Measurements from ENCODE around the gene SUGT1.
A peak's percentile ranks its signal among the peaks of the same experiment; 100 is the strongest.
"Not testable (repeated sequence)": the region's sequence is repeated elsewhere in the genome, so short reads cannot be mapped to it uniquely, and the experiment has no call there.

SUGT1 gene

GRCh38 chr13:52652196-52652979, at the start of gene SUGT1:
Gene SUGT1, plus strand, starts transcription at chr13:52652836. Its CDS starts 85 bp downstream, at chr13:52652921.
- peaks cover 10% of the 10 kb centered on the region for H3K4me1 ChIP-seq (ENCODE audit: control insufficient read depth, insufficient read depth, low read length)
- H3K4me3 ChIP-seq (ENCODE audit: low read length), result peak within 1 kb of the TSS; percentile 97
- no peaks in the 10 kb centered on the region for H3K27me3 ChIP-seq (ENCODE audit: control insufficient read depth, insufficient read depth, low read length)
- peak within 1 kb of the TSS; percentile 93 for H3K9ac ChIP-seq (ENCODE audit: low read length)
- H3K27ac ChIP-seq (ENCODE audit: low read depth, low read length), result peak within 1 kb of the TSS; percentile 99
- H3K36me3 ChIP-seq (ENCODE audit: control insufficient read depth, insufficient read depth, low read length), result no peaks in the 10 kb centered on the region

- not testable (repeated sequence) for H3K36me3 ChIP-seq (ENCODE audit: control insufficient read depth, insufficient read depth, low read length); H3K27ac ChIP-seq (ENCODE audit: low read depth, low read length); H3K4me3 ChIP-seq (ENCODE audit: low read length); H3K4me1 ChIP-seq (ENCODE audit: control insufficient read depth, insufficient read depth, low read length); H3K27me3 ChIP-seq (ENCODE audit: control insufficient read depth, insufficient read depth, low read length); H3K9ac ChIP-seq (ENCODE audit: low read length)
Measured at GRCh38 chr13:52603316-52603715, 49.3 kb upstream of the SUGT1 start.

GRCh38 chr13:52606126-52606525, 46.5 kb upstream of the SUGT1 start:
- not testable (repeated sequence) for H3K27me3 ChIP-seq (ENCODE audit: control insufficient read depth, insufficient read depth, low read length); H3K4me3 ChIP-seq (ENCODE audit: low read length); H3K4me1 ChIP-seq (ENCODE audit: control insufficient read depth, insufficient read depth, low read length)

GRCh38 chr13:52606795-52607194, 45.8 kb upstream of the SUGT1 start:
- H3K27ac ChIP-seq (ENCODE audit: low read depth, low read length), result not testable (repeated sequence)

More at GRCh38 chr13:52606126-52606525, 46.5 kb upstream of the SUGT1 start:
- H3K9ac ChIP-seq (ENCODE audit: low read length); H3K27ac ChIP-seq (ENCODE audit: low read depth, low read length); H3K36me3 ChIP-seq (ENCODE audit: control insufficient read depth, insufficient read depth, low read length): not testable (repeated sequence)

GRCh38 chr13:52608184-52608583, 44.5 kb upstream of the SUGT1 start:
- H3K4me3 ChIP-seq (ENCODE audit: low read length); H3K9ac ChIP-seq (ENCODE audit: low read length); H3K27ac ChIP-seq (ENCODE audit: low read depth, low read length); H3K27me3 ChIP-seq (ENCODE audit: control insufficient read depth, insufficient read depth, low read length); H3K36me3 ChIP-seq (ENCODE audit: control insufficient read depth, insufficient read depth, low read length); H3K4me1 ChIP-seq (ENCODE audit: control insufficient read depth, insufficient read depth, low read length): not testable (repeated sequence)

More at GRCh38 chr13:52606795-52607194, 45.8 kb upstream of the SUGT1 start:
- not testable (repeated sequence) for H3K27me3 ChIP-seq (ENCODE audit: control insufficient read depth, insufficient read depth, low read length); H3K4me1 ChIP-seq (ENCODE audit: control insufficient read depth, insufficient read depth, low read length); H3K36me3 ChIP-seq (ENCODE audit: control insufficient read depth, insufficient read depth, low read length); H3K4me3 ChIP-seq (ENCODE audit: low read length); H3K9ac ChIP-seq (ENCODE audit: low read length)

GRCh38 chr13:52609013-52609606, 43.5 kb upstream of the SUGT1 start:
- not testable (repeated sequence) for H3K27me3 ChIP-seq (ENCODE audit: control insufficient read depth, insufficient read depth, low read length); H3K4me3 ChIP-seq (ENCODE audit: low read length); H3K36me3 ChIP-seq (ENCODE audit: control insufficient read depth, insufficient read depth, low read length); H3K9ac ChIP-seq (ENCODE audit: low read length); H3K27ac ChIP-seq (ENCODE audit: low read depth, low read length); H3K4me1 ChIP-seq (ENCODE audit: control insufficient read depth, insufficient read depth, low read length)

- H3K27ac ChIP-seq (ENCODE audit: low read depth, low read length); H3K9ac ChIP-seq (ENCODE audit: low read length); H3K4me3 ChIP-seq (ENCODE audit: low read length); H3K27me3 ChIP-seq (ENCODE audit: control insufficient read depth, insufficient read depth, low read length); H3K4me1 ChIP-seq (ENCODE audit: control insufficient read depth, insufficient read depth, low read length); H3K36me3 ChIP-seq (ENCODE audit: control insufficient read depth, insufficient read depth, low read length): not testable (repeated sequence)
Measured at GRCh38 chr13:52610158-52610557, 42.5 kb upstream of the SUGT1 start.

- no peaks in the 10 kb centered on the region for H3K4me1 ChIP-seq (ENCODE audit: control insufficient read depth, insufficient read depth, low read length)
- no peak overlapping the region for H3K4me3 ChIP-seq (ENCODE audit: low read length)
- H3K36me3 ChIP-seq (ENCODE audit: control insufficient read depth, insufficient read depth, low read length), result no peaks in the 10 kb centered on the region
- H3K27ac ChIP-seq (ENCODE audit: low read depth, low read length), result no peak overlapping the region
- no peak overlapping the region for H3K9ac ChIP-seq (ENCODE audit: low read length)
- H3K27me3 ChIP-seq (ENCODE audit: control insufficient read depth, insufficient read depth, low read length), result no peaks in the 10 kb centered on the region
Measured at GRCh38 chr13:52615134-52615801, 37.4 kb upstream of the SUGT1 start.

GRCh38 chr13:52615812-52616211, 36.8 kb upstream of the SUGT1 start:
- H3K27ac ChIP-seq (ENCODE audit: low read depth, low read length), result no peak overlapping the region
- no peak overlapping the region for H3K4me3 ChIP-seq (ENCODE audit: low read length)
- H3K27me3 ChIP-seq (ENCODE audit: control insufficient read depth, insufficient read depth, low read length), result no peaks in the 10 kb centered on the region
- no peak overlapping the region for H3K9ac ChIP-seq (ENCODE audit: low read length)
- no peaks in the 10 kb centered on the region for H3K4me1 ChIP-seq (ENCODE audit: control insufficient read depth, insufficient read depth, low read length)
- H3K36me3 ChIP-seq (ENCODE audit: control insufficient read depth, insufficient read depth, low read length), result no peaks in the 10 kb centered on the region

- no peaks in the 10 kb centered on the region for H3K27me3 ChIP-seq (ENCODE audit: control insufficient read depth, insufficient read depth, low read length)
- peak overlapping the region; percentile 90 for H3K4me3 ChIP-seq (ENCODE audit: low read length)
- H3K36me3 ChIP-seq (ENCODE audit: control insufficient read depth, insufficient read depth, low read length), result no peaks in the 10 kb centered on the region
- no peaks in the 10 kb centered on the region for H3K4me1 ChIP-seq (ENCODE audit: control insufficient read depth, insufficient read depth, low read length)
- peak overlapping the region; percentile 29 for H3K9ac ChIP-seq (ENCODE audit: low read length)
- peak overlapping the region; percentile 64 for H3K27ac ChIP-seq (ENCODE audit: low read depth, low read length)
Measured at GRCh38 chr13:52617070-52618060, 35.3 kb upstream of the SUGT1 start.

- not testable (repeated sequence) for H3K4me1 ChIP-seq (ENCODE audit: control insufficient read depth, insufficient read depth, low read length); H3K27ac ChIP-seq (ENCODE audit: low read depth, low read length); H3K9ac ChIP-seq (ENCODE audit: low read length); H3K4me3 ChIP-seq (ENCODE audit: low read length); H3K27me3 ChIP-seq (ENCODE audit: control insufficient read depth, insufficient read depth, low read length); H3K36me3 ChIP-seq (ENCODE audit: control insufficient read depth, insufficient read depth, low read length)
Measured at GRCh38 chr13:52631083-52631690, 21.4 kb upstream of the SUGT1 start.

Data from rectal smooth muscle tissue (tissue), 1 donor.